AG10803 (cell line): ENCODE results near the gene ZNF281.
"Not testable (repeated sequence)": the region's sequence is repeated elsewhere in the genome, so short reads cannot be mapped to it uniquely, and the experiment has no call there.

ENCODE experiments used
- DNase-seq: peaks from one replicate; pipeline ENCODE4 v3.0.0; 2010; ENCODE audit warnings: low read depth
- H3K4me3 ChIP-seq: 2 replicates; pipeline ENCODE4 v1.5.1; 2011; ENCODE audit warnings: mild to moderate bottlenecking, low read length, control low read depth
- CTCF ChIP-seq: conservative IDR thresholded peaks from 2 replicates; pipeline ENCODE4 v1.5.1; 2011; ENCODE audit warnings: mild to moderate bottlenecking, low read length, control low read depth, inconsistent platforms

ZNF281 gene

DNA sequence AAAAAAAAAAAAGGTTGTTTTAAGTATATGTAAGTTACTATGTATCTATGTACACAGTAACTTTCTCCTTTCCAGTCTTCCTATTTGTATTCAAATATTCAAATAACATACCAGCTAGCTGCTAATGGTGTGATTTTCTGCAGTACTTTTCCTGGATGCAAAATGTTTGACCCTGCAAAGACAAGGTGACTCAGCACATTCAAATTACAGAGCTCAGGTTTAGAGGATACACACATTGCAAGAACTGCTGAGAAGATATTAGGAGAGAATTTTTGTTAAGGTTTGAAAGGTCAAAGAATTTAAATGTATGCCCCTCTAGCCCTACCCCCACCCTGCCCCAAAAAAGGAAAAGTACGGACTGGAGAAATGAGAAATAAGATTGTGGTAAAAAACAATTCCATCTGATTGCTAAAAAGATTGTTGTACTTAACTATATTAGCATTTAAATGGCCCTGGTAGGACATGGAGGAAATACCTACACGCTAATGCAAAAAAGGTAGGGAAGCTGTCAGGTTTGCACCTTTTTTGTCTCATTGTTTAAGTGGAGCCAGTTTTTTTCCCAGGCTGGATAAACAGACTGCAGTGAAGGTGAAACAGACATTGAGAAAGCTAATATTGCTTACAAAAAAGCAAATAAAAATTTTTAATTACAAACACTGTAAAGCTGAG is 45.6 kb downstream of the ZNF281 start:
- no peak overlapping the region for H3K4me3 ChIP-seq
- no peak for TF ChIP-seq CTCF
- peak; percentile 55 for DNase-seq

- H3K4me3 ChIP-seq: no peak overlapping the region
- no peak for DNase-seq
- no peak for TF ChIP-seq CTCF
These were observed 46.4 kb downstream of the ZNF281 start for GRCh38 chr1:200363264-200363933.

DNA sequence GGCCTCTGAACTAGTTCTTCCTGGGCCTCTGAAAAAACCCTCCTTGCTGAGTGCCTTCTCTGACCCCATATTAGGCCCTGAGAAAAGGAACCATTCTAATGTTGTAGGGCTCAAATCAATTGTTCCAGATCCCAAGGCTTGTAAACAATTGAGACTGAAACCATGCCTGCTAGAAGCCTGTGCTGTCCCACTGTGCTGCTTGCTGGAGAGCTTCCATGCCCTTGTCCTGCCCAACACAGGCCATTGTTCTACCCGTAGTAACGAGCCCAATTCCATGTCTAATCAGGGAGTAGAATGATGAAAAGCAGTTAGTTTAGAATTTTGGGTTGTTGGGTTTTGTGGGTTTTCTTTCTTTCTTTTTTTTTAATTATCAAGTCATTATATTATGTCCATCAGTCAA is 47.4 kb downstream of the ZNF281 start:
- no peak for TF ChIP-seq CTCF
- no peak for DNase-seq
- H3K4me3 ChIP-seq: no peak overlapping the region

DNA sequence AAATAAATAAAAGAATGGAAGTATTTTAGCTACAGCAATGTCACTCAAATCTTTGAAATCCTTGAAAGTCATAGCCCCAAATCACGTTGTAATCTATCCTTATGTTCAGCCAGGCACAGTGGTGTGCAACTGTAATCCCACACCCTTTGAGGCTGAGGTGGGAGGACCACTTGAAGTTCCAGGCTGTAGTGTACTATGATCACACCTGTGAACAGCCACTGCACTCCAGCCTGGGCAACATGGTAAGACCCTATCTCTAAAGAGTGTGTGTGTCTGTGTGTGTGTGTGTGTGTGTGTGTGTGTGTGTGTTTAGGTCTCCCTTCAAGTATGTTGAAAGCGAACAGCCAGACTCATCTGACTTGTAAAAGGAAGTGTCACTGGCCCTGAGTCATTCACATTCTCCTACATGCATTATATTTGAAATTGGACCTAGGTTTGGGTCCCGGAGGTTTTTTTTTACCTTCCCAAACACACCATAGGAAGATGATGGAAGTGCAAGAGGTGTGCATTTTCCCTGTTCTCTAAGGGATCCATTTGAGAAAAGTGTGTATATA is 50.1 kb downstream of the ZNF281 start:
- TF ChIP-seq CTCF: no peak
- peak; percentile 72 for DNase-seq
- H3K4me3 ChIP-seq: no peak overlapping the region

DNA sequence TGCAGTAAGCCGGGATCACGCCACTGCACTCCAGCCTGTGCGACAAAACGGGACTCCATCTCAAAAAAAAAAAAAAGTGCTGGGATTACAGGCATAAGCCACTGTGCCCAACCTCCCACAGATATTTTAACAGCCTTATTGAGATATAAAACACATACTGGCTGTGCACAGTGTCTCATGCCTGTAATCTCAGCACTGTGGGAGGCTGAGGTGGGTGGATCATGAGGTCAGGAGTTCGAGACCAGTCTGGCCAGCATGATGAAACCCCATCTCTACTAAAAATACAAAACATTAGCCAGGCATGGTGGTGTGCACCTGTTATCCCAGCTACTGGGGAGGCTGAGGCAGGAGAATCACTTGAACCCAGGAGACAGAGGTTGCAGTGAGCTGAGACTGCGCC is 51.9 kb downstream of the ZNF281 start:
- not testable (repeated sequence) for DNase-seq, H3K4me3 ChIP-seq

- TF ChIP-seq CTCF: no peak
- no peak overlapping the region for H3K4me3 ChIP-seq
- DNase-seq: no peak
These were observed 54.0 kb downstream of the ZNF281 start for GRCh38 chr1:200355801-200356200.
